ENCODE data around the gene PUM1. TPM values are rescaled to one million over a fixed set of nuclear protein-coding genes. Genes with fewer than 3 reads are reported as not detected.
"Not testable (repeated sequence)": the region's sequence is repeated elsewhere in the genome, so short reads cannot be mapped to it uniquely, and the experiment has no call there.

The PUM1 gene
- total RNA-seq, 6 experiments from 2014 or later: 30.9 to 51.6 (median 42.0) TPM

- TF ChIP-seq, protein P1, sequence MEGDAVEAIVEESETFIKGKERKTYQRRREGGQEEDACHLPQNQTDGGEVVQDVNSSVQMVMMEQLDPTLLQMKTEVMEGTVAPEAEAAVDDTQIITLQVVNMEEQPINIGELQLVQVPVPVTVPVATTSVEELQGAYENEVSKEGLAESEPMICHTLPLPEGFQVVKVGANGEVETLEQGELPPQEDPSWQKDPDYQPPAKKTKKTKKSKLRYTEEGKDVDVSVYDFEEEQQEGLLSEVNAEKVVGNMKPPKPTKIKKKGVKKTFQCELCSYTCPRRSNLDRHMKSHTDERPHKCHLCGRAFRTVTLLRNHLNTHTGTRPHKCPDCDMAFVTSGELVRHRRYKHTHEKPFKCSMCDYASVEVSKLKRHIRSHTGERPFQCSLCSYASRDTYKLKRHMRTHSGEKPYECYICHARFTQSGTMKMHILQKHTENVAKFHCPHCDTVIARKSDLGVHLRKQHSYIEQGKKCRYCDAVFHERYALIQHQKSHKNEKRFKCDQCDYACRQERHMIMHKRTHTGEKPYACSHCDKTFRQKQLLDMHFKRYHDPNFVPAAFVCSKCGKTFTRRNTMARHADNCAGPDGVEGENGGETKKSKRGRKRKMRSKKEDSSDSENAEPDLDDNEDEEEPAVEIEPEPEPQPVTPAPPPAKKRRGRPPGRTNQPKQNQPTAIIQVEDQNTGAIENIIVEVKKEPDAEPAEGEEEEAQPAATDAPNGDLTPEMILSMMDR (IDR thresholded peaks at IDR 0.05): no peak
- no peak for TF ChIP-seq POLR2A (IDR thresholded peaks at IDR 0.05)
- Histone ChIP-seq H3K4me3 (no peak overlapping the region), H3K4me1 (peaks cover 0 to 10% (median 3%) of the 10 kb centered on the region in 4 donors), H3K27me3 (no peaks in the 10 kb centered on the region), H3K9me3 (no peaks in the 10 kb centered on the region), H3K27ac (no peak overlapping the region), H3K36me3 (peaks cover 3 to 82% (median 35%) of the 10 kb centered on the region in 4 donors)
- intact Hi-C loops (cut with DNase I): no loop called here
- DNase-seq (no peak), ATAC-seq (no peak)
- 76% methylated on average over 3 of the region's 3 CpGs for WGBS (ENCODE audit: insufficient coverage, low coverage, low lambda C conversion rate, missing lambda C conversion rate)
These were observed 117.2 kb downstream of the PUM1 start for GRCh38 chr1:30948278-30948677.

DNA sequence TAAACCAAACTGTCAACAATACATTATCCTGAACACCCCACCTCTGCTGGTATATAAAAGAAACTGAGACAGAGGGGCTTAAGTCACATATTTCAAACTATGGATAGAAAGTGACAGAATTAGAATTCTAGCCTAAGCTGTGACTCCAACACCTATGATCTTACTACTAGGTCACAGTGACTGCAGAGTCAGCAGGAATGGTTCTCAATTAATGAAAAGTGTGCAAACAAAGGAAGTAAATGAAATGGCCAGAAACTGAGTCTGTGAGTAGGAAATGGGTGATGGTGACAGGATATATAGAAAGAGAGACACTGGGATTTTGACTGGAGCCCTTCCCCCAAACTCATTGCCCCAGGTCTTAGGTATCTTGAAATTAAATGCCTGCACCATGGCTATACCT lies 118.3 kb downstream of the PUM1 start:
- Histone ChIP-seq H3K9me3 (no peaks in the 10 kb centered on the region), H3K4me1 (peaks cover 0 to 10% (median 3%) of the 10 kb centered on the region in 4 donors), H3K27ac (no peak overlapping the region), H3K27me3 (no peaks in the 10 kb centered on the region), H3K4me3 (no peak overlapping the region), H3K36me3 (peaks cover 0 to 85% (median 35%) of the 10 kb centered on the region in 4 donors)
- TF ChIP-seq POLR2A (IDR thresholded peaks at IDR 0.05): no peak
- DNase-seq (no peak), ATAC-seq (no peak)
- intact Hi-C loops (cut with DNase I): no loop called here

GRCh38 chr1:30942326-30942963 lies 123.1 kb downstream of the PUM1 start:
- WGBS (ENCODE audit: insufficient coverage, low coverage, low lambda C conversion rate, missing lambda C conversion rate): 87% methylated on average over 4 of the region's 7 CpGs
- H3K27ac ChIP-seq: no peak overlapping the region
- peaks cover 0 to 88% (median 30%) of the 10 kb centered on the region in 4 donors for H3K36me3 ChIP-seq
- no peak for TF ChIP-seq POLR2A (IDR thresholded peaks at IDR 0.05)
- TF ChIP-seq, protein P1 (IDR thresholded peaks at IDR 0.05): no peak
- no peak overlapping the region for H3K4me3 ChIP-seq
- DNase-seq (no peak), ATAC-seq (no peak)
- no peaks in the 10 kb centered on the region for H3K27me3 ChIP-seq
- no peaks in the 10 kb centered on the region for H3K9me3 ChIP-seq
- intact Hi-C loops (cut with DNase I): no loop called here
- no peaks in the 10 kb centered on the region for H3K4me1 ChIP-seq

- peaks cover 0 to 91% (median 32%) of the 10 kb centered on the region in 4 donors for H3K36me3 ChIP-seq
- DNase-seq (no peak), ATAC-seq (no peak)
- no peaks in the 10 kb centered on the region for H3K9me3 ChIP-seq
- H3K4me3 ChIP-seq: no peak overlapping the region
- no peaks in the 10 kb centered on the region for H3K4me1 ChIP-seq
- intact Hi-C loops (cut with DNase I): no loop called here
- no peak overlapping the region for H3K27ac ChIP-seq
- H3K27me3 ChIP-seq: no peaks in the 10 kb centered on the region
- TF ChIP-seq, protein P1 (IDR thresholded peaks at IDR 0.05): no peak
- no peak for TF ChIP-seq POLR2A (IDR thresholded peaks at IDR 0.05)
These were observed 125.0 kb downstream of the PUM1 start for GRCh38 chr1:30940541-30940940.

GRCh38 chr1:30936541-30937171 lies 128.9 kb downstream of the PUM1 start:
- WGBS (ENCODE audit: insufficient coverage, low coverage, low lambda C conversion rate, missing lambda C conversion rate): 95% methylated on average over 10 of the region's 20 CpGs
- DNase-seq (no peak), ATAC-seq (no peak)
- Histone ChIP-seq H3K36me3 (peaks cover 0 to 85% (median 22%) of the 10 kb centered on the region in 4 donors), H3K27ac (no peak overlapping the region), H3K4me3 (no peak overlapping the region), H3K4me1 (no peaks in the 10 kb centered on the region), H3K9me3 (no peaks in the 10 kb centered on the region), H3K27me3 (no peaks in the 10 kb centered on the region)
- no peak for TF ChIP-seq POLR2A (IDR thresholded peaks at IDR 0.05)
- TF ChIP-seq, protein P1 (IDR thresholded peaks at IDR 0.05): no peak
- intact Hi-C loops (cut with DNase I): no loop called here

GRCh38 chr1:30935758-30936157 lies 129.8 kb downstream of the PUM1 start:
- H3K27ac ChIP-seq; H3K4me1 ChIP-seq; DNase-seq; H3K4me3 ChIP-seq; H3K9me3 ChIP-seq; H3K27me3 ChIP-seq; intact Hi-C loops (cut with DNase I): not testable (repeated sequence)
- WGBS (ENCODE audit: insufficient coverage, low coverage, low lambda C conversion rate, missing lambda C conversion rate): no CpG with 5 or more reads among the region's 4 CpGs
- peak in 1 of 4 donors; percentile 6 for ATAC-seq
- H3K36me3 ChIP-seq: peaks cover 0 to 76% (median 22%) of the 10 kb centered on the region in 4 donors

Measured in right lobe of liver (tissue), 6 donors.